Sigmoid colon (tissue), 7 donors: ENCODE results near the gene ZNF766. TPM values are rescaled to one million over a fixed set of nuclear protein-coding genes. Genes with fewer than 3 reads are reported as not detected.

ENCODE experiments used
- DNase-seq: peaks from one replicate; pipeline ENCODE4 v3.0.0-alpha.2; 2019
- H3K27ac ChIP-seq, 4 donors: fragments of 200-600 bp; sonication (generic); one replicate each; pipeline ENCODE4 v1.5.1; 2016 to 2019; ENCODE audit warnings: mild to moderate bottlenecking in 1 of 4
- H3K27me3 ChIP-seq, 3 donors: fragments of 200-600 bp; sonication (generic); one replicate each; pipeline ENCODE4 v1.5.1; 2019; ENCODE audit warnings: mild to moderate bottlenecking in 1 of 3
- H3K36me3 ChIP-seq, 4 donors: fragments of 200-600 bp; sonication (generic); one replicate each; pipeline ENCODE4 v1.5.1; 2016 to 2019
- H3K4me1 ChIP-seq, 4 donors: fragments of 200-600 bp; sonication (generic); one replicate each; pipeline ENCODE4 v1.5.1; 2017 to 2019
- H3K4me3 ChIP-seq, 4 donors: fragments of 200-600 bp; sonication (generic); one replicate each; pipeline ENCODE4 v1.5.1; 2017 to 2019; ENCODE audit warnings: mild to moderate bottlenecking in 2 of 4, moderate library complexity in 1 of 4
- H3K9me3 ChIP-seq, 4 donors: fragments of 200-600 bp in 3 of 4; sonication (generic) in 3 of 4; one replicate each; pipeline versions ENCODE4 v1.5.1 to v1.6.1; 2013 to 2019
- CTCF ChIP-seq, 4 experiments: fragments of 450-650 bp in 3 of 4; fragments of 200-600 bp in 1 of 4; IDR thresholded peaks; one replicate each; pipeline ENCODE4 v1.5.1; 2016 to 2019; ENCODE audit warnings: antibody characterized with exemption in 4 of 4, mild to moderate bottlenecking in 3 of 4, moderate library complexity in 2 of 4
- EP300 ChIP-seq, 4 donors: sonication (generic); formaldehyde crosslinking; IDR thresholded peaks; one replicate each; pipeline ENCODE4 v1.6.1; 2017; ENCODE audit warnings: antibody characterized with exemption in 4 of 4
- POLR2A ChIP-seq, 2 donors: fragments of 450-650 bp; IDR thresholded peaks; one replicate each; pipeline ENCODE4 v1.6.1; 2016; ENCODE audit warnings: antibody characterized with exemption in 2 of 2, mild to moderate bottlenecking in 2 of 2, moderate library complexity in 2 of 2
- POLR2AphosphoS5 ChIP-seq, 4 donors: sonication (generic); formaldehyde crosslinking; IDR thresholded peaks; one replicate each; pipeline ENCODE4 v1.6.1; 2017; ENCODE audit warnings: antibody characterized with exemption in 4 of 4
- WGBS, 2 donors: extraction: QIAGEN DNeasy Blood & Tissue Kit; methylation state at CpG; one replicate each; pipeline ENCODE4 v1.1.7; 2013; 5-methylcytosine and 5-hydroxymethylcytosine counted together
- intact Hi-C: fragments of 100-400 bp; cut with DNase I; formaldehyde crosslinking; loops from one replicate; pipeline ENCODE4 v1.15.1; 2023
- polyA plus RNA-seq, 3 donors: library from polyadenylated mRNA; stranded (reverse); fragments of 200-250 nt; gene quantifications; one replicate each; pipeline ENCODE4 v1.2.3, GENCODE V29; 2013
- total RNA-seq, 4 donors: library from RNA; depleted of rRNA; stranded (reverse); fragments of >200 nt; gene quantifications; one replicate each; pipeline ENCODE4 v1.1.0, GENCODE V29; 2016
- donor health status: healthy with polysubstance abuse.
- donor health status: Bipolar disorder and iron deficiency.
- donor health status: healthy.

ZNF766 gene
- total and polyA plus RNA-seq, 7 donors = 2.8 to 11.0 (median 5.7) TPM

GRCh38 chr19:52229524-52229923, 39.9 kb upstream of the ZNF766 start:
- Histone ChIP-seq H3K27ac (no peak overlapping the region), H3K4me1 (no peaks in the 10 kb centered on the region), H3K27me3 (no peaks in the 10 kb centered on the region), H3K9me3 (no peaks in the 10 kb centered on the region), H3K36me3 (peaks cover 19 to 54% (median 34%) of the 10 kb centered on the region in 4 donors), H3K4me3 (no peak overlapping the region)
- no peak for TF ChIP-seq POLR2A (IDR thresholded peaks at IDR 0.05)
- no peak for TF ChIP-seq POLR2AphosphoS5 (IDR thresholded peaks at IDR 0.05)
- no peak for TF ChIP-seq EP300 (IDR thresholded peaks at IDR 0.05)
- TF ChIP-seq CTCF (IDR thresholded peaks at IDR 0.05) = no peak
- DNase-seq = no peak
- intact Hi-C loops = no loop called here
- WGBS, 2 donors = 95% methylated on average over 6 of the region's 6 CpGs

- 78 to 86% methylated on average over 1 of the region's 1 CpG for WGBS, 2 donors
- Histone ChIP-seq H3K9me3 (no peaks in the 10 kb centered on the region), H3K27me3 (no peaks in the 10 kb centered on the region), H3K4me3 (no peak overlapping the region), H3K36me3 (peaks cover 15 to 42% (median 26%) of the 10 kb centered on the region in 4 donors), H3K4me1 (no peaks in the 10 kb centered on the region), H3K27ac (no peak overlapping the region)
- DNase-seq = no peak
- TF ChIP-seq POLR2A (IDR thresholded peaks at IDR 0.05) (no peak), CTCF (IDR thresholded peaks at IDR 0.05) (no peak), POLR2AphosphoS5 (IDR thresholded peaks at IDR 0.05) (no peak), EP300 (IDR thresholded peaks at IDR 0.05) (no peak)
- intact Hi-C loops = no loop called here
These were observed 38.7 kb upstream of the ZNF766 start for GRCh38 chr19:52230685-52231084.

- H3K4me1 ChIP-seq = no peaks in the 10 kb centered on the region
- peaks cover 9 to 35% (median 20%) of the 10 kb centered on the region in 4 donors for H3K36me3 ChIP-seq
- intact Hi-C loops = no loop called here
- 62 to 83% methylated on average over 3 of the region's 3 CpGs for WGBS, 2 donors
- H3K27ac ChIP-seq = no peak overlapping the region
- no peaks in the 10 kb centered on the region for H3K27me3 ChIP-seq
- no peaks in the 10 kb centered on the region for H3K9me3 ChIP-seq
- H3K4me3 ChIP-seq = no peak overlapping the region
- no peak for DNase-seq
- TF ChIP-seq CTCF (IDR thresholded peaks at IDR 0.05) = no peak
- TF ChIP-seq POLR2A (IDR thresholded peaks at IDR 0.05) = no peak
- TF ChIP-seq EP300 (IDR thresholded peaks at IDR 0.05) = no peak
- no peak for TF ChIP-seq POLR2AphosphoS5 (IDR thresholded peaks at IDR 0.05)
These were observed 38.1 kb upstream of the ZNF766 start for GRCh38 chr19:52231154-52231910.

- WGBS, 2 donors = 59 to 86% methylated on average over 2 of the region's 2 CpGs
- no peak overlapping the region for H3K27ac ChIP-seq
- intact Hi-C loops = no loop called here
- peaks cover 0 to 4% (median 0%) of the 10 kb centered on the region in 4 donors for H3K4me1 ChIP-seq
- H3K36me3 ChIP-seq = peaks cover 0 to 5% (median 0%) of the 10 kb centered on the region in 4 donors
- no peaks in the 10 kb centered on the region for H3K9me3 ChIP-seq
- DNase-seq = no peak
- TF ChIP-seq POLR2AphosphoS5 (IDR thresholded peaks at IDR 0.05) (no peak), EP300 (IDR thresholded peaks at IDR 0.05) (no peak), CTCF (IDR thresholded peaks at IDR 0.05) (no peak), POLR2A (IDR thresholded peaks at IDR 0.05) (no peak)
- H3K4me3 ChIP-seq = no peak overlapping the region
- no peaks in the 10 kb centered on the region for H3K27me3 ChIP-seq
These were observed 35.0 kb upstream of the ZNF766 start for GRCh38 chr19:52234406-52234805.
